ENCODE data around the gene DMRT3.
"Not testable (repeated sequence)": the region's sequence is repeated elsewhere in the genome, so short reads cannot be mapped to it uniquely, and the experiment has no call there.

- TF ChIP-seq, protein P1, sequence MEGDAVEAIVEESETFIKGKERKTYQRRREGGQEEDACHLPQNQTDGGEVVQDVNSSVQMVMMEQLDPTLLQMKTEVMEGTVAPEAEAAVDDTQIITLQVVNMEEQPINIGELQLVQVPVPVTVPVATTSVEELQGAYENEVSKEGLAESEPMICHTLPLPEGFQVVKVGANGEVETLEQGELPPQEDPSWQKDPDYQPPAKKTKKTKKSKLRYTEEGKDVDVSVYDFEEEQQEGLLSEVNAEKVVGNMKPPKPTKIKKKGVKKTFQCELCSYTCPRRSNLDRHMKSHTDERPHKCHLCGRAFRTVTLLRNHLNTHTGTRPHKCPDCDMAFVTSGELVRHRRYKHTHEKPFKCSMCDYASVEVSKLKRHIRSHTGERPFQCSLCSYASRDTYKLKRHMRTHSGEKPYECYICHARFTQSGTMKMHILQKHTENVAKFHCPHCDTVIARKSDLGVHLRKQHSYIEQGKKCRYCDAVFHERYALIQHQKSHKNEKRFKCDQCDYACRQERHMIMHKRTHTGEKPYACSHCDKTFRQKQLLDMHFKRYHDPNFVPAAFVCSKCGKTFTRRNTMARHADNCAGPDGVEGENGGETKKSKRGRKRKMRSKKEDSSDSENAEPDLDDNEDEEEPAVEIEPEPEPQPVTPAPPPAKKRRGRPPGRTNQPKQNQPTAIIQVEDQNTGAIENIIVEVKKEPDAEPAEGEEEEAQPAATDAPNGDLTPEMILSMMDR (IDR thresholded peaks at IDR 0.05; ENCODE audit: borderline replicate concordance, extremely low read depth, low read length, poor library complexity, severe bottlenecking) = peak; percentile 39
- not testable (repeated sequence) for TF ChIP-seq EZH2 (IDR thresholded peaks at IDR 0.05; ENCODE audit: borderline replicate concordance, low read depth, low read length, severe bottlenecking)
These were observed 22.1 kb downstream of the DMRT3 start for GRCh38 chr9:998299-999110.
